ENCODE data around the gene ZSWIM4.
A peak's percentile ranks its signal among the peaks of the same experiment; 100 is the strongest.
"Not testable (repeated sequence)": the region's sequence is repeated elsewhere in the genome, so short reads cannot be mapped to it uniquely, and the experiment has no call there.

Gene ZSWIM4

DNA sequence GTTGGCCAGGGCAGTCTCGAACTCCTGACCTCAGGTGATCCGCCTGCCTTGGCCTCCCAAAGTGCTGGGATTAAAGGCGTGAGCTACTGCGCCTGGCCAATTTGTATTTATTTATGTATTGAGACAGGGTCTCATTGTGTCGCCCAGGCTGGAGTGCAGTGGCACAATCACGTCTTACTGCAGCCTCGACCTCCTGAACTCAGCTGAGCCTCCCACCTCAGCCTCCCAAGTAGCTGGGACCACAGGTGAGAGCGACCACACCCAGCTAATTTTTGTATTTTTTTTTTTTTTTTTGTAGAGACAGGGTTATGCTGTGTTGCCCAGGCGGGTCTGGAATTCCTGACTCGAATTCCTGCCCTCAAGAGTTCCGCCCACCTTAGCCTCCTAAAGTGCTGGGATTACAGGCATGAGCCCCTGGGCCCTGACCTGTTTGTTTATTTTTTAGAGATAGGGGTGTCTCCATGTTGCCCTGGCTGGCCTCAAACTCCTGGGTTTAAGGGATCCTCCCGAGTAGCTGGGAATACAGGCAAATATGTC is 57.0 kb downstream of the ZSWIM4 start:
- not testable (repeated sequence) for DNase-seq

DNA sequence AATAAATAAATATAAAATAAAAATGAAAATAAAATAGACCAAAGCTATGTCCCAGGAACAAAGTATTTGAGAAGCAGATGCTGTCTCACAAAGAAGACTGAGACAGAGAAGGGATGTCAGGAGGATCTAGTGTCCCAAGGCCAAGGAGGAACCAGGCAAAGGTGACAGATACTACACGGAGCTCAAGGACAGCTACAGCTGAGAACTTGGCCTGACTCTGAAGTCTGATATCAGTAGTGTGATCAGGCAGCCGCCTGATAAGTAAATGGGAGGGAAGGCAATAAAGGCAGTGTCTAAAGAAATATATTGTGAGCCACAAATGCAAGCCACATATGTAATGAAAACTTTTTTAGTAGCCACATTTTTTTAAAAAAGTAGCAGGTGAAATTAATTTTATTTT is 61.3 kb downstream of the ZSWIM4 start:
- no peak for DNase-seq

DNA sequence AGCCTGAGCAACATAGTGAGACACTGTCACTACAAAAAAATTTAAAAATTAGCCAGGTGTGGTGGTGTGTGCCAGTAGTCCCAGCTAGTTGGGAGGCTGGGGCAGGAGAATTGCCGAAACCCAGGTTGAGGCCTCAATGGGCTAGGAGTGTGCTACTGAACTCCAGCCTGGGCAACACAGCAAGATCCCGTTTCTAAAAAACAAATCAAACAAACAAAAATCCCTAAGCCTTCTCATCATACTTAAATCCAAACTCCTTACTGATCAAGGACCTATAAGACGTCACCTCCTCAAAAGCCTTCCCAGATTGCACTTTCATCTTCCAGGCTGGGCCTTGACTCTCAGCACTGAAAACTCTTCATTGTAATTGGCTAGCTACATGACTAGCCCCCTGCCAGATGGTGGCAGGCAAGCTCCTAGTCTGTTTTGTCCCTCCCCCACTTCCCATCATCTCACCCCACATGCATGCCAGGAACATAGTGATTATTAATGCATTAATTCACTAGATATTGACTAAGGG is 64.2 kb downstream of the ZSWIM4 start:
- DNase-seq: no peak

DNA sequence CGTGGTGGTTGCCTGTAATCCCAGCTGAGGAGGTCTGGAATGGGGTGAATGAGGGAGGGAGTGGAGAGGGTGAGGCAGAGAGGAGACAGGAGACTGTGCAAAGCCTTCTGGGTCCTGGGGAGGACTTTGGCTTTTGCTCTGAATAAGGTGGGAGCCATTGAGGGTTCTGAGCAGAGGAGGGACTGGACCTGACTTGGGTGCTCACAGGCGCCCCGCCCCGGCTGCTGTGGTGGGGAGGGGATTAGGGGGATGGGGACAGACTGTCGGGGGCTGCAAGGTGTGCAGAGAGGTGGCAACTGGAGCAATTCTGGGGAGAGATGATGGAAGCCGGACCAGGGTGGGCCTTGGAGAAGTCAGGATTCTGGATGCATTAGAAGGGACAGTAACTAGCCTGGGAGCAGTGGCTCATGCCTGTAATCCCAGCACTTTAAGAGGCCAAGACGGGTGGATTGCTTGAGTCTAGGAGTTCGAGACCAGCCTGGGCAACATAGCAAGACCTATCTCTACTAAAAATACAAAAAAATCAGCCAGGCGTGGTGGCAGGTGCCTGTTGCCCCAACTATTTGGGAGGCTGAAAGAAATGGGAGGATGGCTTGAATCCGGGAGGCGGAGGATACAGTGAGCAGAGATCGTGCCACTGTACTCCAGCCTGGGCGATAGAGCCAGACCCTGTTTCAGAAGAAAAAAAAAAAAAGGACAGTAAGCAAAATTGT is 65.6 kb downstream of the ZSWIM4 start:
- no peak for DNase-seq

DNA sequence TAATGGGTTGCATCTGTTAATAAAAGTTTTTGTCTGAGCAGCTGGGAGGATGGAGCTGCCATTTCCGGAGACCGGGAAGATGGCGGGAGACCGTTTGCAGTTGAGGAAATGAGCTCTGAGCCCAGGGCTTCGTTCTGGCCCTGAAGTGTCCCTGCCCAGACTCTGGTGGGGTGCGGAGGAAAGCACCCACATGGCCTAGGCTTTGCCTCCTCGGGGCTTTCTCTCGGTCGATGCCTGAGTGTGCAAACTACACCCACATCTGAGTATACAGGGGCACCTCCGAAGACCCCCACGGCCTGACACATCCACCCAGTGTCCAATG is 66.1 kb downstream of the ZSWIM4 start:
- DNase-seq: no peak

DNA sequence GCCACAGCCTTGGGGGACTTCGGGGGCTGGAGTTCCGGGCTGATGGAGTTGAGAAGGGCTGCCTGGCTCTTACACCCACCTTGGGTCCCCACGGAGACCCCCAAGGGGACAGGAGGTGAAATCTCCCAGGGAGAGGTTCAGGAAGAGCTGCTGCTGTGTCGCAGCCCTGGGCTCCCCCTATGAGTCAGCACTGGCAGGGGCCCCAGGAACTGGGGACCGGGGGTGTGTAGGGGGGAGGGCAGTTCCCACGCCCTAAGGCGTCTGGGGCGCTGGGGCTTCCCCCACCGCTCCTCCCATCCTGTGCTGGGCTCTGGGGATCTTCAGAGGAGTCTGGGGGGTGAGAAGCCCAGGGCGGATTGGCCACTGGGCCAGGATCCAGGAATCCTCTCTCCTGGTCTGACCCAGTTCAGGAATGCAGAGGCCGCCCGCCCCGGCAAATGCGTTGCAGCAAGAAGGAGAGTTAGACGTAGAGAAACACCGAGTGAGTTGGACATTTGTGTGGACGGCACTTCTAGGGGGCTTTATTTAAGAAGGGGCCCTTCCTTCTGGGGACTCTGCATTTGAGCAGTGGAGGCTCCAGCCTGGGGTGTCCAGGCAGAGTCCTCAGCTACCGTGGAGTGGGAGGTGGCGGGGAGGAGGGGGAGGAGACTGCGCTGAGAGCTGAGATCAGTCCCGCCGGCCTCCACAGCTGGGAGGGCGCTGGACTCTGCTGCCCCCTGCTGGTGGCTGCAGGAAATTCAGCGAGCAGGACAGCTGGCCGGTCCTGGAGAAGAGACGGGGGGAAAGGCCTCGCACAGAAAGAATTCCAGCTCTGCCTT is 66.7 kb downstream of the ZSWIM4 start:
- DNase-seq: peak; percentile 75

DNA sequence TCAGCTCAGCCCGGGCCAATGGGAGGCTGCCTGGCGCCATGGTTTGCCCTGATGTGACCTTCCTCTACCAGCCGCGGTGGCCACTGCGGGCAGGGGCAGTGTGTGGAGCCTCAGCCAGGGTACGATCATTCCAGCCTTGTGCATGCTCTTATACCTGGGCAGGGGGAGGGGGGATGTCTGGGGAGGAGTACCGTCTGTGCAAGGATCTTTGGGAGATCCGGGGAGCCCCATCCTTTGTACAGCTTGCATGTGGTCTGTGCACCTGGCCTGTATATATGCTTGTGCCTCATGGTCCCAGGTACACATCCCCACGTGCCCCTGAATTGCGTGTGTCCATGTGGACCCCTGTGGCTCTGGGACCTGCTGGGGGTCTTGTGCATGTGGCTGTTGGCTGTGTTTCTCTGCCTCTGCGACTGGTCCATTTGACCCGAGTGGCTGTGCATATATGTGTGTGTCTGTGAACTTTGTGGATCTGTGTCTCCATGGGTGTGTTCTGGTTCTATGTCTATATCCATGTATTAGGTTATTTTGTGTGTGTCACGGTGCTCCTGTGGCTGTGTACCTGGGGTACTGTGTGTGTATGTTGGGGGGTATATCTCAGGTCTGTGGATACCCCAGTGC is 68.9 kb downstream of the ZSWIM4 start:
- no peak for DNase-seq

DNA sequence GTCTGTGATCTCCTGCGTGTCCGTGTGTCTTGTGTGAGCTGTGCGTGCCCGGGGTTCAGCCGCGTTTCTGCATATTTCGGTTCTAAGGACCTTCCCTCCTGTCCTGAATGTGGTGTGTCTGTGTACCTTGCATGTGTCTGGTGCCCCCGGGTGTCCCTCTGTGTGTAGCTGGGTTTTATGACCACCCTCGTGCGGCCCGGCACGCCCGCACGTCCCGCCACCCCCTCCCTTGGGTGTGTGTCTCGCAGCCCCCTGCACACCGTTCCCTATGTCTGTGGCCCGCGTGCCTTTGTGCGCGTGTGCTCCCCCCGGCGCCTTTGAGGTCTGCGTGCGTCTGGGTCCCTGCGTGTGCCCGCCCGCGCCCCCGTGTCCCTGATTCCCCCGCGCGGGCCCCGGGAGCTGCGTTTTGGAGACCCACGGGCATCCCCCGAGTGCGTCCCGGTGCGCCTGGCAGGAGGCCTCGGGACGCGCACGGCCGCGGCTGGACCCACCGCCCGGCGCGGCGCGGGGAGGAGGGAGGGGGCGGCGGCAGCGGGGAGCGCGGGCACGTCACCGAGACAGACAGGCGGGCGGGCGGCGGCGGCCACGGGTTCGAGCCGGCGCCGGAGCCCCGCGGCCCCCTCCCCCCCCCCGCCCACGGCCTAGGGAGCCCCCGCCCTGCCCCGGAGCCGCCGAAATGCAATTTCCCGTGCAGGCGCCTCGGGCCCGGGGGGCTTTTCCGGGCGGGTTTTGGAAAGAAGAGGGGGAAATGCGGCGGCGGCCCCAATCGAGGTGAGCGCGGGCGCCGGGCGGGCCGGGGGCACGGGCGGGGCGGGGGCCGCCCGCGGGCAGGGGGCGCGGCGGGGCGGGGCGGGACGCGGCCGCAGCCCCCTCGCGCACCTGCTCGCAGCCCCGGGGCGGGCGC is 69.7 kb downstream of the ZSWIM4 start:
- DNase-seq: no peak

DNA sequence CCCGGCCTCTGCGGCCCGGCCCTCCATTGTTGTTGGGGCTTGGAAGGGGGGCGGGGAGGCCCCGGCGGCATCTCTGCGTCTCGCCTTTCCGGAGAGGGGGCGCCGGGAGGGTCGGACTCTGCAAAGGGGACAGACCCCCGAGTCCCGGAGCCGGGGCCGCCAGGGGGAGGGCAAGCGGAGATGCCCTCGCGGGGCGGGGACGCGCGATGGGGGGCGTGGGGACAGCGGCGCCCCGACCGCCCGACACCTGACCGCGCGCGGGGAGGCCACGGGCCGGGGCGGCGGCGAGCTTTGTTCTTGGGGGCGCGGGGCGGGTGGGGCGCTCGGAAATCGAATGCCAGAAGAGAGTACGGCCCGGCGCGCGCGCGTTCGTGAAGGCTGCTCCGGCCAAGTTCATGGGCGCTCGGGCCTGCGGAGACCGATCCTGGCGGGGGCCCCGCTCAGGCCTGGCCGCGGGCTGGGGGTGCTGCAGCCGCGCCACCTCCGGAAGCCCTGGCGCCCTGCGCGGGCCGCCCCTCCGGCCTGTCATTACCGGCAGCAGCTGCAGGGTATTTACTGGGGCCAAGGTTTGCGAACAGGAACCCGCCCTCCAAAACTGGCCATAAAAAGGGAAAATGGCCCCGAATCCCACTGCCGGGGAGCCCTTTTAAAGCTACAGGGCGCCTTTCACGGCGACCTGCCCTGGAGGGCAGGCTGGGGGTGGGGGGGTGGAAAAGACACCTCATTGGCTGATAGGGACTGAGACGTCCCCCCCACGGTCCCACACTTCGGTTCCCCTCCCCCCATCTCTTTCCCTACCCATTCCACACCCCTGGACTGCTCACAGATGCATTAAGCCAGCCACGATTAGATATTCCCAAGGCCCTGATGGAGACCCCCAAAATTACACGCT is 70.6 kb downstream of the ZSWIM4 start:
- no peak for DNase-seq

DNA sequence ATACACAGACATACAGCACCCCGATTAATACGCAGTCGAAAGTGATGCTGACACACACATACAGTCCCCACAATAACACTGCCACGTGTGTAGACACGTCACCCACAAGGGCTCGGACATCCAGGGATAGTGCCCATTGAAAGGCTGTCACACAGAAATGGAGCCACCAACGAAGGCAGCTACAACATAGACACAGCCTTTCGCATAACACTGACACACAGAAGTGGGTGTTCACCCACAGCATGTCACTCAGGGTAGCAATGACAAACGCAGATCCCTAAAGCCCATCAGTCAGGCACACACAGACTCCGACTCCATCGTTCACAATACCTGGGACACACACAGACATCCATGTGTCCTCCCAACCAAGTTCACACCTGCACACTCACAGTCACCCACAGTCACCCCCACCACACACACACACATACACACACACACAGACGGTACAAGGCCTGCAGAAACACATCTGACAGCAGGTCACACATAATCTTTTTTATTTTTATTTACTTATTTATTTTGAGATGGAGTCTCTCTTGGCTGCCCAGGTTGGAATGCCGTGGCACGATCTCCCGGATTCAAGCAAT is 71.3 kb downstream of the ZSWIM4 start:
- no peak for DNase-seq

DNA sequence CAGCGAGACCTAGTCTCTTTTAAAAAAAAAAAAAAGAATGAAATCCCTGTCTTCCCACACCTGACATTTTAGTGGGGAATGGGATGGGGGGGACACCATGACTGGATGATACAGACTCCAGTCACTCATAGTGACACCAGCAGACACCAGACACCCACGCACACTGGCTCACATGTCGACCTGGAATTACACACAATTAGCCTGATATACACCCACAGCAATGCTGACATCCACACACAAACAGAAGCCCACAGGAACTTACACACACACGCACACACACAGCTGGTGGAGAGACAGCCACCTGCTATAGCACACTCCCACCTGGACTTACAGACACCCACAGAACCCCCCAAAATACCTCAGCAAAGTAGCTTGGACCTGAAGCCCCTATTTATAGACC is 73.4 kb downstream of the ZSWIM4 start:
- no peak for DNase-seq

DNA sequence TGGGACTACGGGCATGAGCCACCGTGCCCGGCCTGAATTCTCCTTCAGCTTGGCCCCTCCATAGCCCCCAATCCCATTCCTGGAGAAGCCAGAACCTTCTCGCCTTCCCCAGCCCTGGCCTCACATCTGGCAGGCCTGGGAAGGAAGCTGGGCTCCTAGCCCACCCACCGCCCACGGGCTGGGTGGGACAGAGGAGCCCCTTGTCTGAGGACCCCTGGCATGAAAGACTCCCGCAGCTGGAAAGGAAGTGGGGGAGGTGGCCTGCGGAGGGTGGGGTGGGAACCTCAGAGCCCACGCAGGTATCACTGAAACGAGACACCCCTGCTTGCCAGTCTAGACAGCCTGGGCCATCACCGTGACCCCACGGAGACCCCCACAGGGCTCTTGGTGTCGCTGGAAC is 74.0 kb downstream of the ZSWIM4 start:
- no peak for DNase-seq

DNA sequence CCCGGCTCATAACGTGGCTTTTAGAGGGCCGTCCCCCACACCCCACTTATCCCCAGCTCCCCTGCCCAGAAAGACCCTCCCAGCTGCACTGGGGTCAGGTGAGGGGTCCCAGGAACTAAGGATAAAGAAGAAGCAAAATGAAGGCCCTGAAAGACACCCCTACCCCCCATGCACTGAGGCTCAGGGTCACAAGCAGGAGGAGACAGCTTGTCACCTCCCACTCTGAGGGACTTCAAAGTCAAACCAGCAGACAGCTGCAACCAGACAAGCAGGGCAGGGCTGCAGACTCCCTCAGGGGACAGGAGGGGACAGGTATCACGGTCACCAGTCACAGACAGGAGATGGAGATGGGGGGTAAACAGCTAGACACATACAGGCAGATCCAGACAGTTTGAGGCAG is 75.6 kb downstream of the ZSWIM4 start:
- no peak for DNase-seq

DNA sequence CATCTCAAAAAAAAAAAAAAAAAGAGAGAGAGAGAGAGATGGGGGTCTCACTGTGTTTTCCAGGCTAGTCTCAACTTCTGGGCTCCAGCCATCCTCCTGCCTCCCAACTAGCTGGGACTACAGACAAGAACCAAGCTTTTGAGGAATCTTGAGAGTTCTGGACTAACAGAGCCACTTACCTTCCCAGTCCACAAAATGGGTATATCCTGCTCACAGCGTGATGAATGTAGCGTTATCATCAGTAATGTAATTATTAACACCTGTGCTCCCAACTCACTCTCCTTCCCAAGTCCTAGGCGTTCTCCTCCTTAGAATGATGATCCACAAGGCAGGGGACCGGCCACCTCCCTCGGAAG is 77.1 kb downstream of the ZSWIM4 start:
- DNase-seq: no peak

DNA sequence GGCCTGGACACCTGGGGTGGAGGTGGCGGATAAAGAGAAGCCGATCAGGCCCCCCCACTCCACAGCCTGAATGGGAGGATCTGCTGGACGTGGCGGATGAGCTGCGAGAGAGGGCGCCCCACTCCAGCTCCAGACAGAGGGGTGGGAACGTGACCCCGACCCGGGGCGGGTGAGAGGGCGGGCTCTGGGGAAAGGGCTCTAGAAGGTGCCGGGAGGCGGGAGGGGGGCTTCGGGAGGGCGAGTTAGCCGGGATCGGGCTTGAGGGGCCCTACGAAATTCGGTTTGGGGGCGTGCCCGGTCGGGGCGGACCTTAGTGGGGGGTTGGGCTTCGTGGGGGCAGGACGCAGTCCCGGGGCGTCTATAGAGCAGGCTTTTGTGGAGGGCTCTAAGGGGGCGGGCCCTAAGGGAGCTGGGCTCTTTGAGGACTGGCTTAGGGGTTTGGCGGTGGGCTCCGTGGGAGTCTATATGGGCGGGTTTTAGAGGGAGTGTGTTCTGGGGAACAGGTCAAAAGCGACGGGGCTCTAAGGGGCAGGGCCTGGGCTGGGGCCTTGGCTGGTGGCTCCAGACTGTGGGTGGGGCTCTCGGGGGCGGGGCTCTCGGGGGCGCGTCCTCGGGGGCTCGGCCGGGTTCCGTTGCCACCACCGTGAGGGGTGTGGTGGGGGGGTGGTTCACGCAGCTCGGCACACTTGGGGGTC is 77.6 kb downstream of the ZSWIM4 start:
- no peak for DNase-seq

DNA sequence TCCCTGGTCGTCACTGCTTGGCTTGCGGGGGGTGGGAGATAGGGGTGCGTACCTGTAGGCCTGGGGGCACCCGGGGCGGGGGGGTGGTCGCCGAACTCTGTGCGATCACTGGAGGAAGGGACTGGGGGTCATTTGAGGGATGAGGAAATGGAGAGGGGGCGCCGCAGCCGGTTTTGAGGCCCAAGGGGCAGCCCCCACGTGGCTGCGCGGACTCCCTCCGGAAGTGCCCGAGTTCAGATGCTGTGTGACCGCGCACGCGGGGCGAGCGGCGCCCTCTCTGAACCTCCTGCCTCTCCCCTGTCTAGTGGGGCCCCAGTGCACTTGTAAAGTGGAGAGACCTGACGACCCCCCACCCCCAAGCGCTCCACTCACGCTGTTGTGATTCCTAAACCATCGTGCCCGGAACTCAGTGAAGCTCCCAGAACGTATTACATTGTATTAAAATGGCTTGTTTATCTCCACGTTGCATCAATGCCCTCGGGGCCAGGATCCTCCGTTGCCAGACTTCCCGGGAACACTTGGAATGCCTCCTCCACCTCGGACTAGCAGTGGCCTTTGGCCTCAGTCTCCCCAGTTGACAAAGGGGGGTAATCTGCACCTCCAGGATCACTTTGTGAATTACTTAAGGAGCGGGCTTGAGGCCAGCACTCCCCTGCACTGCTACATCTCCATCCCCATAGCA is 78.7 kb downstream of the ZSWIM4 start:
- DNase-seq: no peak

DNA sequence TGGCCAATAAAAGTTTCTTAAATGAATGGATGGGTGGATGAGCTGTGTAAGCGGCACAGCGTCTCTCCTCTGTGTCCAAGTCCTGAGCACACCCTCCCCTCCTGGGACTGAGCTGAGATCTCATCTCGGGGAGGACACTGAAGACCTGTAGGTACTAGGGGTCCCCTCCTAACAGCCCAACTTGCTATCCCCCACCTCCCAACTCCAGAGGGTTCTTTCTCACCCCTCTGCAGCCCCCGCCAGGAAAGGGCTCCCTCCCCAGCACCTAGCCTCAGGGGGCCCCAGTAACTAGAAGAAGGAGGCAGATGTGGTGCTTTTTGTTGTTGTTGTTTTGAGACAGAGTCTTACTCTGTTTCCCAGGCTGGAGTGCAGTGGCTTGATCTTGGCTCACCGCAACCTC is 80.6 kb downstream of the ZSWIM4 start:
- DNase-seq: no peak

DNA sequence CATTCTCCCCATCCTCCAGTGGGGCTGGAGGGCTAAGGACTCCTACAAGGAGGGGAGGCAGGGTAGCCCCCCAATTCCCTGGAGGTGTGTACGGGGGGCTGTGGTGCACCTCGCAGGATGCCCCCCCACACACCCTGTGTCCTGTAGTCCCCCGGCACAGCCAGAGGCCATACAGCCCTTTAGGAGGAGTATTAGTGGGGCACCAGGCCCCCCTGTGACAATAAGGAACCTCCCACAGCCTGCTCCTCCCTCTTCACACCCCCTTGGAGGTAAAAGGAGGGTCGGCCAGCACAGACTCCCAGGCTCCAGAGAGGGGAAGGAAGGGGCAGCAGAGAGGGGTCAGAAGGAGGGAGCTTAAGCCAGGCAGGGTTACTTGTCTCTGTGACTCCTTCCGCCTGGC is 81.6 kb downstream of the ZSWIM4 start, which contains the start of gene NANOS3:
NANOS3 (plus strand) TSS at position 301 of the 400 bp plus-strand sequence. CDS start 115 bp downstream, outside the sequence.
- DNase-seq: no peak

DNA sequence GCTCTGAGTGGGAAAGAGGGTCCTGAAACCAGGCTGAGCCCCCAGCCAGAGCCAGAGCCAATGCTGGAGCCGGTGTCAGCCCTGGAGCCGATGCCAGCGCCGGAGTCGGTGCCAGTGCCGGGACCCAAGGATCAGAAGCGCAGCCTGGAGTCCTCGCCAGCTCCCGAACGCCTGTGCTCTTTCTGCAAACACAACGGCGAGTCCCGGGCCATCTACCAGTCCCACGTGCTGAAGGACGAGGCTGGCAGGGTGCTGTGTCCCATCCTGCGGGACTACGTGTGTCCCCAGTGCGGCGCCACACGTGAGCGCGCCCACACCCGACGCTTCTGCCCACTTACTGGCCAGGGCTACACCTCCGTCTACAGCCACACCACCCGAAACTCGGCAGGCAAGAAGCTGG is 82.1 kb downstream of the ZSWIM4 start:
- no peak for DNase-seq
